ENCODE results near the gene EIF4A3.

- no peak for TF ChIP-seq CTCF (optimal IDR thresholded peaks at IDR 0.05 in 1 of 3, IDR thresholded peaks at IDR 0.05 in 1 of 3, conservative IDR thresholded peaks at IDR 0.05 in 1 of 3; ENCODE audit: extremely low read depth in 1 of 3, insufficient read depth in 2 of 3, low read length in 3 of 3)
- TF ChIP-seq EZH2 (IDR thresholded peaks at IDR 0.05; ENCODE audit: low read length): no peak
These were observed 21.4 kb upstream of the EIF4A3 start for GRCh38 chr17:80168371-80168770.

Measured in keratinocyte (primary cell).